ELF-1 (cell line): ENCODE measurements around the gene UNC79.
A peak's percentile ranks its signal among the peaks of the same experiment; 100 is the strongest.

Experiments used
- DNase-seq: peaks from one replicate; pipeline ENCODE4 v3.0.0-alpha.2; 2016; ENCODE audit warnings: low read depth, low spot score

Gene UNC79

DNA sequence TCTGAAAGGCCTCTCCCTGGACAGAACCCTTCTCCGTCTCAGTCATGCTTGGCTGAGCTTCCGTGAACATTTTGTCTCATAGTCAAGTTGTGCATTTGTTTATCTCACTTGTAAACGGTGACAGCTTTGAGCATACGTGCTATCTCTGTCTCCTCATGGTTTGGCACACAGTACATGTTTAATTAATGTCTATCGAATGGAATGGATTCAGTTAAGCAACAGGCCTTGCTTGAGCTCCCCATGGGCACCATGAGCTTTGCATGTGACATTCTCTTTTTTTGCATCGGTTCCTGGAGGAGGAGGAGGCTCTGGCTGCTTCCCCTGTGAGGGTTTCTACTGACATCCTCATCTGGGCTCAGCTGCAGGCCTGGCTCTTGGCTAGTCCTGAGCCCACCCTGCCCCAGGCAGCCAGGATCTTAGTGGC lies 277.6 kb downstream of the UNC79 start:
- no peak for DNase-seq

DNA sequence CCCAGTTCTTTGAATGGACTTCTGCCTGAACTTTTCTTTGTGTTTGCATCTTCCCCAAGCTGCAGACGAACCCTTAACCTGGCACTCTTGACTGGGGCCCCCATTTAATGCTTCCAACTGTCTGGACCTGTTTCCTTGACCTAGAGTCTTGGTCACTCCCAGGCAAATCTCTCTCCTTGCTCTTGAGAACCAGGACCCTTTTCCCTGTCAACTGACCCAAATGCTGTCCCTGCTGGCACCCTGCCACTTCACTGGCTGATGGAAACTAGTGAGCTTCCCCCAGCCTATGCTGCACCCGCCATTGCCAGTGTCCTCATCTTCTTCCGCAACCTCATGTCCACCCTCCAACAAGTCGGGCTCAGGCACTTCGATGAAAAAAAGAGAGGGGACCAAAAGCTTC lies 278.1 kb downstream of the UNC79 start:
- no peak for DNase-seq

DNA sequence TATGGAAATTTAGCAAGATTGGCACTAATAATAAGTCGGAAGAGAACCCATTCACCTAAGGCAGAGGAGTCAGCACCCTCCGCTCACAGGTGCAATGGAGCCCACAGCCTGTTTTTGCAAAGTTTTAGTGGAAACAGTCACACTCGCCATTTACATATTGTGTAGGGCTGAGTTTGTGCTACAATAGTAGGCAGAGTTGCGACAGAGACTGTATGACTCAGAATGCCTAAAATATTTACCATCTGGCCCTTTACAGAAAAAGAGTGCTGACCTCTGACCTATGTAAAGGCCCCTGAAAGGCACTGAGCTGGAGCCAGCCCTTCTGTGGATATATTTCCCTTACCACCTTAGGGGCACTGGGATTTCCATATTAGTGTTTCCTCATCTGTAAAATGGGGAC lies 278.5 kb downstream of the UNC79 start:
- no peak for DNase-seq

DNA sequence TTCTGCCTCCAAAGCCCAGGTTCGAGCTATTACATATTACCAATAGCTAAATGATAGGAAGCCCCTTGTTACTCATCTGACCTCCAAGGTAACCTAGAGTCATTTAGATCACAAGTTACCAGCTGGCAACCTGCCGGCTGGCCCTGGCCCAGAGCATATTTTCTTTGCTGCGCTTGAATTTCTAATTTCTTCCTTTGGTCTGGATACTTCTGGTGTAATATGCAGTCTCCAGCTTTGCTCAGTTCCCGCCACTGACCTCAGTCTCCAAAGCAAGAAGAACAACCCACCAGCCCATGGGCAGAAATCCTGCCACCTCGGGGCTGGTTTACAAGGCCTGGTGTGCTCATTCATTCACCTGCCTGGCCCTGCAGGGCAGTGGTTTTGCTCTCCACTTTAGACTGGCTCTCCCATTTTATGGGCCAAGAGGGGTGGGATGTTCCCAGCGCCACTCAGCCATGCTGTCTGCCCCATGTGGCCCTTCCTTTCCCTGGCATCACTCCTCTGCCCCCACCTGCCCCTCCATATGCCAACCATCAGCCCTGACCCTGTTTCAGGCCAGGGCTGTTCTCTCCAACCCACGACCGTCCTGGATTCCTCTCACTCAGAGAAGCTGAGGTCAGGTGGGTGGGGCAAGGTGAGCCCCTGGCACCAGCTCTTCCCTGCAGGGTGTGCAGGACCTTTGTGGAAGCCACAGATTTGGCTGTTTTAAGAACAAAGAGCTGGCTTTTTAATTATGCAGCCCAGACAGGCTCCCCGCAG lies 281.5 kb downstream of the UNC79 start:
- DNase-seq = no peak

DNA sequence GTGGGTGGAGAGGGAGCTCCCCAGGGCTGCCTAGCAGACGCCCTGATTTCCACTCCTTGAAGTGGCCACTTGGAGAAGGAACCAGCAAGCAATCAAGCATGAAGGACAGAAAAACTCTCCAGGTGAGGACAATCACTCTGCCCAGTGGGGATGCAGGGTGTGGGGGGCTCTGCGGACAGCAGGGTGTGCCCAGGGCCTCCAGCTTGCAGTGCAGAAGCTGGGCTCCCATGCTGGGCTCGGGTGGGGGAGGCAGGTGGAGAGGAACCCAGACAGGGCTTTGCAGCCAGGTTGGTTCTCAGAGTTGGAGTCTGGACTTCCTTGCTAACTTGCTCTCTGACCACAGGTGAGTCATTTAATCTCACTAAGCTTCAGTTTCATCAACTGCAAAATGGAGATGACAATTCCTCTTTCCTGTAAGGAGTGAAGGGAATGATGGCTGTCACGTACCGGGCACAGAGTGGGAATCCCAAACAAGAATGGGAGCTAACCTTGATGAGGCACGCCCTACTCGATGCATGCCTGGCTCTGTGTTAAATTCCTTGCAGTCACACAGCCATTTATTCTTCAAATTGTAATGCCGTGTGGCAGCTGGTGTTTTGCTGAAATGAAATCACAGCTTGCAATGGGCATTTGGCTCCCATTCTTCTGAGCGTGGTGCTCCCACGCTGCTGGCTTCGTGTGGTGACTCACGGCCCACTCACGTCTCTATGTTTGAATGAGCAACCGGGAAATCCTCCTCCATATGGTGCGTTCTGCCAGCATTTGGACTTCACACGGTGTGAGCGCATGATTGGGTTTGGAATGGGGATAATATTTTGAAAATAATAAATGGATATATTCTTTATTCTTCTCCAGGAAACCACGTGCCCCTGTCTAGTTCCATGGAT lies 282.3 kb downstream of the UNC79 start:
- no peak for DNase-seq

DNA sequence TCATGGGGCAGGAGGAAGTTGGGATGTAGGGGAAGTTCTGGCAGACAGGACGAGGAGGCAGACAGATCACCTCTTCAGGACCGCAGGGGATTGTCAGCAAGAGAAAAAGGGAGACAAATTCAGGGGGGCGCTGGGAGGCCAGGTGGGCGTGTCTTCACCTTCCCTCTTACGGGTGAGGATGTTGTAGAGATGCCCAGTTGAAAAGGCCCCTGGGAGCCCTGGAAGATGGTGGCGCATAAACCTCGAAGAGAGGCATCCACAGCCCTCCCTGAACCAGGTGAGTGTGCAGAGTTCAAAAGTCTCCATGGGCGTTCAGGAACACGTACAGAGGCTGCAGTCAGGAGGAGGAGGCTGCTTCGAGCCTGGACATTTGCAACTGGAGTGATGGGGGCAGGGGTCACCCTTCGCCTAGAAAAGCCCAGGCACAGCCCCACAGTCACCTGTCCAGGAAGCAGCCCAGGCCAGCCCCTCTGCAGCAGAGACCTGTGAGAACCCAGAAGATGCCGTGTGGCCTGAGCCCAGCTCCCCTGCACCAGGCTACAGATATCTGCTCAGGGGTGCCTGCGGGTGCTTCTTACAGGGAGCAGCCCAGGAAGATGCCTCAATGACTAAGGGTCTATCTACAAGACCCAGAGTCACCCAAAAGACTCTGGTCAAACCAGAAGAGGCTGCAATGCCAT lies 283.1 kb downstream of the UNC79 start:
- no peak for DNase-seq

DNA sequence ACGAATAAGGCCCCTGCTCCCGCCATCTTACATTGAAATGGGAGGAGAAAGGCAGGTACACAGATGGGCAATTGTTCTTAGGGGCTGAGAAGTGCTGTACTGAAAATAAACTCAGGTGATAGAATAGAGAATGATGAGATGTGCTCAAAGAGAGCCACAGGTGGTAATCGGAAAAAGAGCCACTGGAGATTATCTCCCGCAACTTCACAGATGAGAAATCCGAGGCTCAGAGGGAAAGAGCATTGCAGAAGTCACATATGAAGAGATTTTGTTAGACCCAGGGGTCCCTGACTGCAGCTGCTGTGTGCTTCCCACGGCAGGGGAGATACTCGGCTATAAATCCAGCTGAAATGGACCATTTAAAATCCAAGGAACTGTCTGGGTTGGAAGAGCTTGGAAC lies 283.9 kb downstream of the UNC79 start:
- DNase-seq = no peak

DNA sequence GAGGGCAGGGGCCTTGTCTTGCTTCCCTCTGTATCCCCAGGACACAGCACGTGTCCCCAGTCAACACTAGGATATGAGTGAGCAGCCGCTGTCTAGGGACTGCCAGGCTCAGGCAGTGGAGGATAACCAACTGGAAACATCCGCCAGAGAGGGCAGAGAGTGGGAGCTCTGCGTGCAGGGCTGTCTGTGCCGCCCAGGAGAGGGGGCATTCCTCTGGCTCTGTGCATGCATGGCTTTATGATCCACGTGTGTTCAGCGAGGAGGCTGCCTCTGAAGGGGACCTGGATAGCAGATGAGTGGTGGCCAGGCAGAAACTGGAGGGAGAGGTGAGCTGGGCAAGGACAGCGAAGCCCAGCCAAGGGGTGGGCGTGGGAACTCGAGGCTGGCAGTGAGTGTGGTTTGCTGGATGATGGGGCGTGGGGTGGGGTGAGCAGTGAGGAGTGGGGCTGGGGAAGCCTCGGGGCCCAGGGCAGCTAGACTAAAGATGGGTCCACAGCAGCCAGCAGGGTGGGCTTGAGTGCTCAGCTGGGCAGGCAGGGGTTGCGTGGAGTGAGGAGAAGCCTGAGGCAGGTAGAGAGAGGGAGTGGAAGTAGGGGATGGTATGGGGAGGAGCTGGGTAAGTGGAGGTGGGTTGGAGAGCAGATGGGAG lies 284.7 kb downstream of the UNC79 start:
- DNase-seq = no peak

DNA sequence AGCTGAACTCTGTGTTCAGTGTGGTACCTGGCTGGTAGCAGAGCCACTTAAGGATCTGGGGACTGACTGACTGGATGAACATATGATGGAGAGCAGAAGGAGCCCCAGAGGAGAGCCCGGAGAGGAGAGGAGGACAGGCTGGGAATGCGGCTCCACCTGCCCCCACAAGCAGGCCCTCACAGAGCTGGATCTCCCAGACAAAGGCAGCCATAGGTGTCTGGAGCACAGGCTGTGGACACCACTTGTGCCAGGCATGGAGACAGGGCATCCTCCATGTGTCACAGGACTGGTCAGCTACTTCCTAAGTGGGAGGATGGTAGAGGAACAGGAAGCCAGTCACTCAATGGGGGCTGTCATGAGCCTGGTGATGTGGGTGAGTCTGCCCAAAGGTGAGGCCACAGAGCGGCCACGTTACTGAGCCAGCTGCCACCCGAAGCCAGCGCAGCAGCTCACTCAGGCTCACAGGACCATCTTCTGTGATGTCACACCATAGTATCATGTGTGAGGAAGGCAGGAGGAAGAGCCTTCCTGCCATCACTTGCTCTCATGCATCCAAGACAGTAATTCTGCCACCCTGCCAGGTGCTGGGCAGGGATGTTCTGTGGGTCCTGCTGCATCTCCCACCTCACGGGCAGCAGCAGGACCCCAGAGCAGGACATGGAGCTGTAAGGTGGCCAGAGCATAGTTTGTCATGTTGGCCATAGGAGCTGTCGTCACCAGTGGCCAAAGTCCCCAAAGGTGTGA lies 285.4 kb downstream of the UNC79 start:
- no peak for DNase-seq

DNA sequence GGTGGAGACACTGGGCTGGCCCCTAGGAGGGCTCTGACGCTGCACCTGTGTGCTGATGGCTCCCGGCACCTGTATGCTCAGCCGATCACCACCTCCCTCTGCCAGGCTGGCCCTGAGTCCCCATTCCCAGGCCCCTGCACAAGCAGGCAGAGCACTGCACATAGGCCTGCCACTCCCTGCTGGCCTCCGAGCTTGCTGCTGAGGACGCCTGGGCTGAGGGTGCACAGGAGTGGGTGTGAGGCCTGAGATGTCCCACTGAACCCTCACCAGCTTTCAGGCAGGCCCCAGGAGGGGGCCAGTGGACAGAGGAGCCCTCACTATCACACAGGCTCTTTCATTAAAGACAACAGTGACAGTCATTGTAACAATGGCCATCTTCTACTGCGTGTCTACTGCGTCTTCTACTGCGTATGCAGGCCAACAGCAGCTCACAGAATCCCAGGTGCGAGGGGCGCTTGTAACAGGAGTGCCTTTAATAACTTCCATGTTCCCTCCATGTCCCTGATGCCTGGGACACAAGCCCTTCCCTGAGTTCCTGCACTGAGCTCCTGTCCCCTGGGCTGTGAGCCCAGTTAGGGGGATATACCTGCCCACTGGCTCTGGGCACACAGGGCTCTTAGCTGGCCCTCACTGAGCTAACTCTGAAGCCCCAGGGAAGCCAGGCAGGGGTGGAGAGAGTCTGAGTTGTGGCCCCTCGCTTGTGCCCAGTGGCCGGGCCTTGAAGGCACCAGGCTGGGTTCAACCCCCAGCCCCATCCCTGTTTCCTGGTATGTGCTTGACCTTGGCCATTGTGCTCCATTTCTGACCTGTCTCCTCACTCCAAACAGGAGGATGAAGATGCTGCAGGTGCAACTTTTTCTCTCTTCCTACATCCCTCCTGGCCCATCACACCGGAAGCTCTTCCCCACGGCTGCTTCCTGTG lies 286.3 kb downstream of the UNC79 start:
- DNase-seq = no peak

DNA sequence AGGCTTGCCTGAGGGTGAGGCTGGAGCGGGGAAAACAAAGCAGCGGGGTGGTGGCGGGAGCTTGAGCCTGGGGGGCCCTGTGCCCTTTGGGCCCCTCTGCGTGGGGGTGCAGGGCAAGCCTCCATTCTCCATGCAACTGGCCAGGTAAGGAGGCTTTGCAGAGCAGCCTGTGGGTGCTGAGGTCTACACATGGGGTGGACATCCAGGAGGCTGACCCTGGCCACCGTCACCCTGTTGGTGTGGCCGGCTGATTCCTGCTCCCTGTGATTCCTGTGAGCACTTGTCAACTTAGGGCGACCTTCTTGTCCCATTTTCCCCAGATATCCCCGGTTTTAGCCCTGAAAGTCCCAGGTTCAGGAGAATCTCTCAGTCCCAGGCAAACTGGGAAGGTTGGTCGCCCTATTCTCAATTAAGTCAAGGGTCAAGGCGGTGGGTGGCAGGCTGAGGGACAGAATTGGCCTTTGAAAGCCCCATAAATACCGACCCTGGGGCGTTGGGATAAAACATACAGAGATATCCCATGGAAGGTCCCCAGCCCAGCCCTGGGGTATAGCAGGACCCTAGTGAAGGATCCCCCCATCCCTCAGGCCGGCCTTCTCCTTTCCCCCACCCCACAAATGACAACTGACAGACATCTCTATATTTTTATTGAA lies 287.1 kb downstream of the UNC79 start:
- no peak for DNase-seq

DNA sequence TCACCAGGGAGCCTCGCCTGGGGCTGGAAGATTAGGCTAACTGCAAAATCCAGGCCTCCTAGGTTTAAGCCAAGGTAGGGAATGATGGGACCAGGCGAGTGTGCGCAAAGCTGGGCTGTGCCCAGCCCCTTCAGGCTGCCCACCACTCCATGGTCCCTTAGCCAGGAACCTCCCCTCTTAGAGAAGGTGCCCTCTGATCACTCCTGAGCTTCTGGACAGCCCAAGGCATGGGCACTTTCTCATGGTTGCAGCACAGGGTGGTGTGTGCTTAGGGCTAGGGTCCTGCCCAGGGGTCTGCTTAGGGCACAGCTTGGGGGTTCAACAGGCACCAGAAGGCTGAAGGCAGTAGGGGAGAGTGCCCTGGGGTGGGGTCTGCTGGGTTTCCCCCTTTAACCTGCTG lies 288.5 kb downstream of the UNC79 start:
- DNase-seq = no peak

DNA sequence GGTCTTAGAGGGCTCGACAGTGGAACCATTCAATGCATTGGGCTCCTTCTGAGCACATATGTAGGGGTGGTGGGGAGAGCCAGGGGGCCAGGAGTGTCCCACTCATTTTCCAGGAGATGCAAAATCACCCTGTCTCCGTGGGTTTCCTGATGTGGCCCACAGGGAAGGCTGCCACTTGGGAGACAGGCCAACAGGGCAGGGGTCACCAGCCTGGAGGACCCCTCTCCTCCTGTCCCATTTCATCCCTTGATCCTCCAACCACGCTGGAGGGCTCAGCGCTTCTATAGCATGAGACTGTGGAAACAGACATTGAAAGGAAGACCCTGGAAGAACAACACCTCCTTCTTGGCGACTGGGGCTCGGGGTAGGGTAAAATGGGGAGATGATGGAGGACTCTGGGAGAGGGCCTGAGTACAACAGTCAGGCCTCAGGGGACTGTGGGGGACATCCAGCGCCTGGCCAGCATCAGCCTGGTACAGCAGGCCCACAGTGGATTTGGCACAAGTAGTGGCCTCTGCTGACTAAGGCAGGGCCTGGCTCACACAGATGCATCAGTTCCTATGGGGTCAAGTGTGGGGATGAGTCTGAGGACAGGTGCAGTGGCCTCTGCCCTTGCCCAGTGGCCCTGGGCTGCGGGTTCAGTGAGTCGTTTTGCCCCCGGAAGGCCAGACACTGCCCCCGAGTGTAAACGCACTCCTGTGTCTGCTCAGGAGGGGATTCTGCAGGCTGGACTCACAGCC lies 289.5 kb downstream of the UNC79 start:
- no peak for DNase-seq

DNA sequence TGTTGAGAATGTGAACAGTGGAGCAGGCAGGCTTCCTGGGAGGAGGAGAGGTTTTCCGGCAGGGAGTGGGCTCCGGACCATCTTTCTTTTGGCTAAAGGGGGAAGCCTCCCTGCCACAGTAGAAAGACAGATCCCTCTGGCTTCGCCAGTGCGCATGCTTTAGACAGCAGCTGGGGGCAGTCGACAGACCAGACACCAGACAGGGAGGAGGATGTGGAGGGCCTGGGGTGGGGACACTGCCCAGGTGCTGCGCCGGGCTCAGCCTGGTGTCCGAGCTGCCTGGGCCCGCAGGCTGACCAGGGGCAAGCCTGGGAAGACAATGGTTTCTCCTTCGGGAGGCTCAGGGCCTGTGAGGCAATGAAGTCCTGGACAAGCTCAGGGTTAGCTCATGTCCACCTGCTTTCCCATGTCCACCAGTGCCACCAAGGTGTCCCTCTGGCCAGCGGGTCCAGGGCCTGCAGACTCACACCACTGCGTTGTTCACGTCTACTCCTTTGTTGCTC lies 290.3 kb downstream of the UNC79 start:
- no peak for DNase-seq

DNA sequence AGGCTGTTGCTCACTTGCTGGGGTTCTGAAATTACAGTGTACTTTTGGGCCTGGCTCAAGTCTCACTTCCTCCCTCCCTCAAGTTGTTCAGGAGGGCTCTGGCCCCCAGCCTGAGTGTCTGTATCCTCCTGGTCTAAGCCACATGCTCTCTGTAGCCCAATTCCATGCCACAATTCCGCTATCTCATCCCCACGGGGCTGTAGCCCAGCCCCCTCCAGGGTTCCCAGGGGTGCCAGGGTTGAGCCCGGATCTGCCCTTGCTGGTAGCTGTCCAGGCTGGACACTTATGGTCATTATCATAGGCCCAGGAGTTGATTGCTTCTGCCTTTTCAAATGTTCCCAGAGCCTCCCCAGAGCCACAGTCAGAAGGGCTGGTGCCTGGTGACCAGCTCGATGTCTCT lies 292.3 kb downstream of the UNC79 start:
- no peak for DNase-seq

DNA sequence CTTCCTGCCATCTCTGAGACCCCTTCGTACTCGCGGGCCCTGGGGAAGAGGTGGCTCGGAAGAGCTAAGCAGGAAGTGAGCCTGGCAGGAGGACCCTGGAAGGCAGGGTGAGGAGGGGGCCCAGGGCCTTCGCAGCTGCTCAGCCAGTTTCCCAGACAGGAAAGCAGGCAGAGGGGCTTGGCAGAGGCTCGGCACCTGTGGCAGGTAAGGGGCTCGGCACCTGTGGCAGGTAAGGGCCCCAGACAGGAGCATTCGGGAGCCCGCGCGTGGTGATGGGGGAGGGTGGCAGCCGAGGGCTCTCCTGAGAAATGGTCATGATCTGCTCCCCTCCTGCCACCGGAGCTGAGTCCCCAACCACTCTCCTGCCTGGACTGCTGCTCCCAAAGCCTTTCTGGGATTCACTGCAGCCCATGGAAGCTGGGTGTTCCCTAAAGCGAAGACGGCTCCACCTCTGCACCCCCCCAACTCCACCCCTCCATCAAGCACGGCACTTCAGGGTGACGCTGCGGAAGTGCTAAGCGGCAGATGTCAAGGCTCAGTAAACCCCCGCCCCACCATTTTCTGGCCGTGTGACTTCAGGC lies 294.4 kb downstream of the UNC79 start:
- no peak for DNase-seq

DNA sequence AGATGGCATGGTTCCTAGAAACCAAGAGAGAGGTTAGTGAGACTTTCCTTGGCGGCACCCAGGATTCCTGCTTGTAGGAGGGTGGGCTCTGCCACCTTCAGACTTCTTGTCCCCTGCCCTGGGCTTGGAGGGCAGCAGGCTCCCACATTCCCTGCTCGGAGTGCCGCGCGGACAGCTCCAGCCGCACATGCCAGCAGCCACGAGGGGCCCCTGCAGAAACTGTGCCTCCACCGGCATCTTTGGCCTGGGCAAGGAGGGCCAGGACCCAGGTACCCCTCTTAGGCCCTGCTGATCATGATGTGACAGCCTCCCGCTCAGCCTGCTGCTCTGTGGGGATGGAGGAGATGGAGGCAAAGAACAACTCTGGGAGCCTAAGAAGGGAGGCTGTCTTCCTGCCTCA lies 295.3 kb downstream of the UNC79 start:
- DNase-seq = no peak

DNA sequence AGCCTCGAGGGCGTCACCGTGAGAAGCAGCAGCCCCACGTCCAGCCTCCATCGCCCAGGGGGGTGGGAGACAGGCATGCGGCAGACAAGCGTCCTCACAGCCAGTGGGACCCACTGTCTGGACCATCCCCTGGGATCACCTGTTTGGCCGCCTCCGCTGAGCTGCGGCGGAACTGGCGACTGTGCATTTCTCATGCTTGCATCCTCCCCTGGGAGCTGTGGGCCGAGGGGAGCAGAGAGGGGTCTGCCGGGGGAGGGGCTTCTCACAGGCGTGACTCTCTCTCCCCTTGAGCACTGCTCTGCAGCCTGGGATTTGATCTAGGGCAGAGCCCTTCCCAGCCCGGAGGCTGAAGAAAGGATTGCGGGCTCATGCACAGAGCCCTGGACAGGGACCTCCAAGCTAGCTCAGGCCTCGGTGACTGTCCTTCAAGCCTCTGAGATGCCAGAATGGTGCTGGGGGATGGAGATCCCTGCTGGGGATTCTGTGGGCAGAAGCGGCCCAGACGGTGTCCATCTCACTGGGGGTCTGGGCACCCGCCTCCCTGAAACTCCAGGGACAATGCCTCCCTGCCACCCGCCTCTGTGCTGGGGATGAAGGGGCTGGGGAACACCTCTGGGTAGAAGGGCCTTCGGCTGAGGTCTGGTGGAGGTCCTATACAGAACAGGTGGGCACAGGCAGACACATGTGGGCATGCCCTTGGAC lies 296.5 kb downstream of the UNC79 start:
- DNase-seq = peak; percentile 13
